Transverse colon (tissue), 4 donors: ENCODE data around the gene KCNG4. TPM values are rescaled to one million over a fixed set of nuclear protein-coding genes. Genes with fewer than 3 reads are reported as not detected.
A peak's percentile ranks its signal among the peaks of the same experiment; 100 is the strongest.

Experiments used
- DNase-seq: peaks from one replicate; pipeline ENCODE4 v3.0.0-alpha.2; 2019
- H3K27ac ChIP-seq, 4 donors: fragments of 200-600 bp; sonication (generic); 2 replicates each; pipeline ENCODE4 v1.5.1; 2016 to 2018; ENCODE audit warnings: inconsistent platforms in 4 of 4
- H3K27me3 ChIP-seq: fragments of 200-600 bp; sonication (generic); 2 replicates; pipeline ENCODE4 v1.5.1; 2017; ENCODE audit warnings: inconsistent platforms
- H3K36me3 ChIP-seq, 4 donors: fragments of 200-600 bp; sonication (generic); 2 replicates each; pipeline ENCODE4 v1.5.1; 2017 to 2019; ENCODE audit warnings: inconsistent platforms in 4 of 4
- H3K4me1 ChIP-seq, 4 donors: fragments of 200-600 bp; sonication (generic); 2 replicates each; pipeline ENCODE4 v1.5.1; 2017 to 2020; ENCODE audit warnings: inconsistent platforms in 4 of 4
- H3K4me3 ChIP-seq, 4 donors: fragments of 200-600 bp; sonication (generic); 1 replicate in 1 of 4; 2 replicates in 3 of 4; pipeline versions ENCODE4 v1.5.1 to v1.6.1; 2017 to 2019; ENCODE audit warnings: inconsistent platforms in 4 of 4
- H3K9me3 ChIP-seq, 2 donors: fragments of 200-600 bp; sonication (generic); 2 replicates each; pipeline ENCODE4 v1.5.1; 2017 to 2019; ENCODE audit warnings: inconsistent platforms in 2 of 2
- CTCF ChIP-seq, 5 experiments: fragments of 200-600 bp in 3 of 5; fragments of 450-650 bp in 2 of 5; sonication (generic) in 3 of 5; IDR thresholded peaks; 1 replicate in 2 of 5; 2 replicates in 3 of 5; pipeline ENCODE4 v1.5.1; 2016 to 2017; ENCODE audit warnings: antibody characterized with exemption in 5 of 5, inconsistent platforms in 3 of 5, mild to moderate bottlenecking in 2 of 5, moderate library complexity in 1 of 5
- EP300 ChIP-seq: sonication (generic); formaldehyde crosslinking; IDR thresholded peaks from one replicate; pipeline ENCODE4 v1.6.1; 2017; ENCODE audit warnings: antibody characterized with exemption, low read depth
- POLR2A ChIP-seq: fragments of 450-650 bp; IDR thresholded peaks from one replicate; pipeline ENCODE4 v1.6.1; 2016; ENCODE audit warnings: antibody characterized with exemption, mild to moderate bottlenecking, moderate library complexity
- POLR2AphosphoS5 ChIP-seq, 3 donors: sonication (generic); formaldehyde crosslinking; IDR thresholded peaks; one replicate each; pipeline ENCODE4 v1.6.1; 2016; ENCODE audit warnings: antibody characterized with exemption in 3 of 3
- WGBS, 2 donors: methylation state at CpG; one replicate each; pipeline ENCODE4 v1.1.5; 2018; ENCODE audit warnings: low coverage in 1 of 2; 5-methylcytosine and 5-hydroxymethylcytosine counted together
- in situ Hi-C, 4 donors: fragments of 200-750 bp; cut with MboI; loops; one replicate each; pipeline versions ENCODE4 v1.15.0 to v1.15.1; 2017; ENCODE audit warnings: low sequenced_read_pairs in 3 of 4, low pct_ligation_motif_present in 1 of 4, low pct_unique_long_range_greater_than_20kb in 1 of 4
- intact Hi-C: fragments of 100-400 bp; cut with DNase I; formaldehyde crosslinking; loops from one replicate; pipeline ENCODE4 v1.15.1; 2023; ENCODE audit warnings: low total_unique reads
- total RNA-seq, 4 donors: library from RNA; depleted of rRNA; stranded (reverse); fragments of >200 nt; gene quantifications; one replicate each; pipeline ENCODE4 v1.1.0, GENCODE V29; 2016

The KCNG4 gene
- total RNA-seq, 4 donors from 2014 or later: not detected

GRCh38 chr16:84183911-84184591 is 55.8 kb downstream of the KCNG4 start:
- Histone ChIP-seq H3K4me3 (no peak overlapping the region), H3K9me3 (no peaks in the 10 kb centered on the region), H3K36me3 (peaks cover 0 to 5% (median 2%) of the 10 kb centered on the region in 4 donors), H3K27ac (peak overlapping the region in 1 of 4 donors; percentile 22), H3K27me3 (no peaks in the 10 kb centered on the region), H3K4me1 (peaks cover 5 to 12% (median 8%) of the 10 kb centered on the region in 4 donors)
- no peak for DNase-seq
- intact Hi-C loops: no loop called here
- WGBS, 2 donors: 69 to 88% methylated on average over 2 to 11 of the region's 11 CpGs
- TF ChIP-seq EP300: no peak
- peak in 1 of 5 experiments; percentile 5 for TF ChIP-seq CTCF (IDR thresholded peaks at IDR 0.05)
- no peak for TF ChIP-seq POLR2A
- in situ Hi-C loops: loop anchor here in 3 of 4 donors (10.0 to 25.0 kb wide), 3 partner anchors 89 to 372 kb away; partner anchors contain the start of genes HSBP1 (in 1 of the 3), NECAB2 (in 1 of the 3) and OSGIN1 (in 1 of the 3)

- intact Hi-C loops (no loop called here), in situ Hi-C loops (loop anchor here in 3 of 4 donors (10.0 to 25.0 kb wide), 3 partner anchors 89 to 371 kb away; partner anchors contain the start of genes HSBP1 (in 1 of the 3), NECAB2 (in 1 of the 3) and OSGIN1 (in 1 of the 3))
- H3K36me3 ChIP-seq: peaks cover 0 to 5% (median 2%) of the 10 kb centered on the region in 4 donors
These were observed 56.3 kb downstream of the KCNG4 start for GRCh38 chr16:84183572-84183875.

GRCh38 chr16:84182680-84183571 is 56.9 kb downstream of the KCNG4 start:
- no peak for DNase-seq
- 96% methylated on average over 26 of the region's 26 CpGs; no CpG with 5 or more reads in 1 of the 2 donors for WGBS, 2 donors
- no peak overlapping the region for H3K27ac ChIP-seq
- intact Hi-C loops: no loop called here
- H3K27me3 ChIP-seq: no peaks in the 10 kb centered on the region
- no peak overlapping the region for H3K4me3 ChIP-seq
- in situ Hi-C loops: loop anchor here in 3 of 4 donors (10.0 to 25.0 kb wide), 3 partner anchors 88 to 371 kb away; partner anchors contain the start of genes HSBP1 (in 1 of the 3), NECAB2 (in 1 of the 3) and OSGIN1 (in 1 of the 3)
- no peak for TF ChIP-seq CTCF (IDR thresholded peaks at IDR 0.05)
- no peak for TF ChIP-seq POLR2A
- no peak for TF ChIP-seq EP300
- TF ChIP-seq POLR2AphosphoS5 (IDR thresholded peaks at IDR 0.05): no peak
- peaks cover 5 to 12% (median 9%) of the 10 kb centered on the region in 4 donors for H3K4me1 ChIP-seq
- H3K9me3 ChIP-seq: no peaks in the 10 kb centered on the region
- peaks cover 0 to 5% (median 2%) of the 10 kb centered on the region in 4 donors for H3K36me3 ChIP-seq

More at GRCh38 chr16:84183572-84183875, 56.3 kb downstream of the KCNG4 start:
- DNase-seq: no peak
- H3K9me3 ChIP-seq: no peaks in the 10 kb centered on the region
- no peak overlapping the region for H3K27ac ChIP-seq
- H3K27me3 ChIP-seq: no peaks in the 10 kb centered on the region
- WGBS, 2 donors: 93 to 96% methylated on average over 3 to 5 of the region's 5 CpGs
- peaks cover 5 to 12% (median 8%) of the 10 kb centered on the region in 4 donors for H3K4me1 ChIP-seq
- TF ChIP-seq CTCF (IDR thresholded peaks at IDR 0.05) (no peak), EP300 (no peak), POLR2AphosphoS5 (IDR thresholded peaks at IDR 0.05) (no peak), POLR2A (no peak)
- H3K4me3 ChIP-seq: no peak overlapping the region

- Histone ChIP-seq H3K36me3 (peaks cover 0 to 5% (median 2%) of the 10 kb centered on the region in 4 donors), H3K27ac (no peak overlapping the region), H3K27me3 (no peaks in the 10 kb centered on the region), H3K4me3 (no peak overlapping the region), H3K4me1 (peaks cover 11 to 20% (median 14%) of the 10 kb centered on the region in 4 donors), H3K9me3 (no peaks in the 10 kb centered on the region)
- TF ChIP-seq CTCF (IDR thresholded peaks at IDR 0.05): no peak
- DNase-seq: no peak
- in situ Hi-C loops (loop anchor here in 3 of 4 donors (10.0 to 25.0 kb wide), 3 partner anchors 87 to 370 kb away; partner anchors contain the start of genes HSBP1 (in 1 of the 3), NECAB2 (in 1 of the 3) and OSGIN1 (in 1 of the 3)), intact Hi-C loops (no loop called here)
- 97% methylated on average over 17 of the region's 18 CpGs; no CpG with 5 or more reads in 1 of the 2 donors for WGBS, 2 donors
These were observed 57.7 kb downstream of the KCNG4 start for GRCh38 chr16:84182104-84182503.
